ENCODE data around the gene DSC1. TPM values are rescaled to one million over a fixed set of nuclear protein-coding genes. Genes with fewer than 3 reads are reported as not detected.

The DSC1 gene
- total and polyA plus RNA-seq, 2 experiments from 2014 or later = not detected

- H3K36me3 ChIP-seq = no peaks in the 10 kb centered on the region
- DNase-seq (ENCODE audit: low read depth in 1 of 2, low spot score in 1 of 2) = peak in 1 of 2 donors; percentile 33
- peak overlapping the region; percentile 25 for H3K27ac ChIP-seq
- no peak overlapping the region for H3K4me3 ChIP-seq
- no peaks in the 10 kb centered on the region for H3K27me3 ChIP-seq
- H3K9me3 ChIP-seq (ENCODE audit: low read depth) = no peaks in the 10 kb centered on the region
- no peak for TF ChIP-seq CTCF (IDR thresholded peaks at IDR 0.05; ENCODE audit: low read depth, low read length)
- H3K4me1 ChIP-seq (ENCODE audit: low read depth) = peaks cover 16% of the 10 kb centered on the region
Observed at GRCh38 chr18:31203096-31203793, 40.6 kb upstream of the DSC1 start.

DNA sequence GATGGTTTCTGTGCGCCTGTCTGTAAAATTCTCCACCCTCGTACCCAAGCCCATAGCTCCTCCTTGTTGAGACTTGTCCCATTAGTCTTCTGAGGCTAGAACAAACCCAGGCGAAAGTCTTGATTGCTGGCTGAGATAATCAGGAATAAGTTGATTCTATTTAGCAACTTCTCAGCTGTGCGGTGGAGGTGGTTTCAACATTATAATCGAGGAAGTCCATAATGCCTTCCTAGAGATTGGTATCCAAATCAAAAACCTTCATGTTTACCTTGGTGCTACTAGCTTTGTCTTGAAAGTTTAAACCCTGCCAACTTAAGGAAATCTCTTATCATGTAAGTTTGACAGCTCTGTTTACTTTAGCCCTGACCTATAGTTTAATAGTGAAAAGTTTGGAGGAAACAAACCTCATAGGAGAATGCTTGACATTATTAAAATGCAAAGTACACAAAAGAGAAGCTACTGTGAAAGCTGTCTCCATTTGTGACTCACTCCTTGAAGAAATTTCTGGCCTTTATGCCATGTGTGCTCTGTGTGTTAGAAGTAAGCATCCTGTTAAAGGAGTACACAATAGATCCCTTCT lies 36.6 kb upstream of the DSC1 start:
- TF ChIP-seq CTCF (IDR thresholded peaks at IDR 0.05; ENCODE audit: low read depth, low read length) = no peak
- no peak overlapping the region for H3K4me3 ChIP-seq
- no peaks in the 10 kb centered on the region for H3K27me3 ChIP-seq
- no peak overlapping the region for H3K27ac ChIP-seq
- DNase-seq (ENCODE audit: low read depth in 1 of 2, low spot score in 1 of 2) = no peak
- H3K4me1 ChIP-seq (ENCODE audit: low read depth) = peaks cover 12% of the 10 kb centered on the region
- H3K9me3 ChIP-seq (ENCODE audit: low read depth) = no peaks in the 10 kb centered on the region
- no peaks in the 10 kb centered on the region for H3K36me3 ChIP-seq

GRCh38 chr18:31197676-31198075 lies 35.0 kb upstream of the DSC1 start:
- Histone ChIP-seq H3K36me3 (no peaks in the 10 kb centered on the region), H3K27me3 (no peaks in the 10 kb centered on the region), H3K4me1 (ENCODE audit: low read depth) (peaks cover 2% of the 10 kb centered on the region), H3K9me3 (ENCODE audit: low read depth) (no peaks in the 10 kb centered on the region), H3K27ac (no peak overlapping the region), H3K4me3 (no peak overlapping the region)
- no peak for DNase-seq (ENCODE audit: low read depth in 1 of 2, low spot score in 1 of 2)
- no peak for TF ChIP-seq CTCF (IDR thresholded peaks at IDR 0.05; ENCODE audit: low read depth, low read length)

DNA sequence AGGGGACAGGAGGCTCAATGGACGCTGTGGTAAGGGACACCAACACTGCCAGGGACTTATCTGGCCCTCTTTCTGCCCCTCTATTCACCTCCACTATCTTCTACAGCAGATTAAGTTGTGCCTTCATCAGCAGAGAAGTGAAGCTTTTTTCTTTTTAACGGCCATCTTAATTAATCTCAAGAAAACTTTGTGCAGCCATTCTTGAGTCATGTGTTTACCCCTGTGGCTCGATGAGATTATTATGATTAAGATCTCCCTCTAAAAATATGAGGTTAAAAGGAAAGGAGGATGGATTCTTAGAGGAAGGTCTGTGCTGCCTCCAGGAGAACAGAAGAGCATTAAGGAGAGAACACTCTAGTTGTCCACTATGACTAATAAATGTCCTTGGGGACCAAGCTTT lies 32.4 kb upstream of the DSC1 start:
- Histone ChIP-seq H3K27me3 (no peaks in the 10 kb centered on the region), H3K4me1 (ENCODE audit: low read depth) (peaks cover 2% of the 10 kb centered on the region), H3K4me3 (no peak overlapping the region), H3K27ac (no peak overlapping the region), H3K36me3 (no peaks in the 10 kb centered on the region), H3K9me3 (ENCODE audit: low read depth) (no peaks in the 10 kb centered on the region)
- TF ChIP-seq CTCF (IDR thresholded peaks at IDR 0.05; ENCODE audit: low read depth, low read length) = no peak
- DNase-seq (ENCODE audit: low read depth in 1 of 2, low spot score in 1 of 2) = no peak

DNA sequence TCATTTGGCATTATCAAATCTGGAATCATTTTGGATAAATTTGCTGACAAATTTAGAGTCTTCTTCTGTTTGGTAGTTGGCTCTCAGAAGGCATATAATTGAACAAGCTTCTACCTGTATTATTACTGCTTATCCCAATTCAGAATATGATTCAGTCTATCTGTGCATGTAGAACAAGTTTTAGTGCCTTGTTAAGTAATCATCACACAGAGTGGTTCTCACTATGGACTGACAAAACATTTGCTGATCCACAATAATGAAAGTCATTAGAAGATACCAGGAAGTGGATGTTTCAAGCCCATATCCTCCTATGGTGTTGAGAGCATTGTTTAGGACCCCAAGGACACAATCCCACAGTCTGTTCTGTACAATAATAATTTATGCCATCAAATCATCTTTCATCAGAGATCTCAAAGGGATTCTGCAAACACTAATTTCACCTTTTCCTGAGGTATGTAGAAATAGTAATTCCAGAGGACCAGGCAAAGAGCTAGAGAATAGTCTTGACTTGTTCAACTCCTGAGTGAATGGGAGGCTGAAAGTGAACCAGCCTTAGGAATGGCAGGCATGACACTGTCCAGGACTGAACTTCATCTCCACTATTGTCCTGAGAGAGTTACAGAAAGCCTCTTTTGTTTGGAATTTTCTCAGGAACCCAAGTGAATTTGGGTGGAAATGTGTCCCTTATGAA lies 29.6 kb upstream of the DSC1 start:
- no peak overlapping the region for H3K27ac ChIP-seq
- no peak for DNase-seq (ENCODE audit: low read depth in 1 of 2, low spot score in 1 of 2)
- H3K27me3 ChIP-seq = no peaks in the 10 kb centered on the region
- TF ChIP-seq CTCF (IDR thresholded peaks at IDR 0.05; ENCODE audit: low read depth, low read length) = no peak
- H3K4me3 ChIP-seq = no peak overlapping the region
- H3K9me3 ChIP-seq (ENCODE audit: low read depth) = no peaks in the 10 kb centered on the region
- no peaks in the 10 kb centered on the region for H3K4me1 ChIP-seq (ENCODE audit: low read depth)
- H3K36me3 ChIP-seq = no peaks in the 10 kb centered on the region

Data from cardiac muscle cell (in vitro differentiated cells and primary cell).